GM15510 (cell line): Measurements from ENCODE around the gene HSD3B2.

ENCODE experiments used
- POLR2A ChIP-seq: IDR thresholded peaks from 3 replicates; pipeline ENCODE4 v1.6.1; 2011; ENCODE audit warnings: borderline replicate concordance; ENCODE audit not compliant: insufficient read length; ENCODE audit errors: extremely low read depth

The HSD3B2 gene

GRCh38 chr1:119467857-119468668 lies 53.1 kb downstream of the HSD3B2 start:
- no peak for TF ChIP-seq POLR2A

GRCh38 chr1:119469741-119470140 lies 54.8 kb downstream of the HSD3B2 start:
- TF ChIP-seq POLR2A: no peak

- no peak for TF ChIP-seq POLR2A
Measured at GRCh38 chr1:119470377-119470776, 55.4 kb downstream of the HSD3B2 start.

DNA sequence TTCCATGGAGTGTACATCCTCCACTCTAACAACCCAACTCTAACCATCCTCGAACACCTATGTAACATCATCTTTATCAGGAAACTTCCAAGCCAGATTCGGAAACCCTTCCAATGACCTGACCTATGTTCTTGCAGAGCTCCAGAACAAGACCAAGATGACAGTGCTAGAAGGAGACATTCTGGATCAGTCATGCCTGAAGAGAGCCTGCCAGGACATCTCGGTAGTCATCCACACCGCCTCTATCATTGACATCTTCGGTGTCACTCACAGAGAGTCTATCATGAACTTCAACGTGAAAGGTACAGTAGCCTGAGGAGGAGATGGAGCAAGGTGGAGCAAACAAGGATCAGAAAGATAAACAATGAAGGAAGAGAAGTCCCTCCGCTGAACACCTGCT lies 56.0 kb downstream of the HSD3B2 start:
- TF ChIP-seq POLR2A: no peak

DNA sequence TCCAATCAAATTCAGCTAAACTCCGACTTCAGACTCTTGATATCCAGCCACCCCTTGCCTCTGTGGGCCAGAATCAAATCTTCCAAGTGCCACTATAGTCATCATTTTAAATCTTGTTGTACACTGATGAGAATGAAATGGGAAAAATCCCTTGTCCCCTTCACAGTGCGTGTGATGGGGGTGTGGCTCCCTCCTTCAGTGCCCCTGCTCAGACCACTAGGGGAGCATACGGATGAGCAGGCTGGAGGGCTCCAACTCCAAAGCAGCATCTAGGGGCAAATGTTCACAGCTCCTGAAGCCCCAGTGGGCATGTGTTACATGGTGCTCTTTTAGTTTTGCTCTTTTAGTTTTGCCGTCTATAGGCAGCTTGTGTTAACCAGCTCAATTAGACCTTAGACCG lies 56.6 kb downstream of the HSD3B2 start:
- no peak for TF ChIP-seq POLR2A

DNA sequence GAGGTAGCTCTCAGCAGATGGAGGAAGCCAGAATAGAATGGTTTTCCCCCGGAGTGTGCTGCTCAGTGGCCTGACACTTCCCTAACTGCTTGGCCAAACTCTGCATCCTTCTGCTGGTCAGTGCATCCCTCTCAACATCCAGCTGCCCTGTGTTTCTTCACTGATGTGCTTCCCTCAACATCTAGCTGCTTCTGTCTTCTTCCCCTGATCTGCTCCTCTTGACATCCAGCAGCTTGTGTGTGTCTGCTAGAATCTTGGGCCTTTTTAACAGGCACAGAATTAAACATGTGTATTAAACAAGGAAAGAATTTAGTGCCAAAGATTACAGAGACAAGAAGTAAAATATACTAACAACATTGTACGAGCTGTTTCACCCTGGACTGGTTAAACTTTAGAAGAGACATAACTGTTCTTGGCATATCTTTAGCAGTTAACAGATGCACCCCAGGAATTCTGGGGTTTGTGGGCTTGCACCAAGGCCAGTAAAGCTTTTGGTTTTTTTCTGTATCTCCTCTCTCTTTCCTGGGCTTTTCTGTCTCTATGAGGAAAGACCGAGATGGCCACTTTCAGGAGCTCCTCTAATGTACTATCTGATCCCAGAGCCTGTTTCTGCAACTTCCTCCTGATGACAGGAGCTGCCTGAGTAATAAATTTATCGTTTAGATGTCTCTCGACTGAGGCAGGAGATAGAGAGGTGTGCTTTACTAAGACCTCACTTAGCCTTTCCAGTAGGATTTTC lies 57.3 kb downstream of the HSD3B2 start:
- TF ChIP-seq POLR2A: no peak
